TTC549 (cell line): ENCODE results near the gene NOS1AP.

Source experiments
- FAIRE-seq: peaks from 2 replicates; lab custom pipeline; 2012; peaks lifted over from hg19 to GRCh38; lab: Jason Lieb, UNC

Gene NOS1AP

GRCh38 chr1:162090378-162090777 lies 20.9 kb downstream of the NOS1AP start:
- no peak for FAIRE-seq

DNA sequence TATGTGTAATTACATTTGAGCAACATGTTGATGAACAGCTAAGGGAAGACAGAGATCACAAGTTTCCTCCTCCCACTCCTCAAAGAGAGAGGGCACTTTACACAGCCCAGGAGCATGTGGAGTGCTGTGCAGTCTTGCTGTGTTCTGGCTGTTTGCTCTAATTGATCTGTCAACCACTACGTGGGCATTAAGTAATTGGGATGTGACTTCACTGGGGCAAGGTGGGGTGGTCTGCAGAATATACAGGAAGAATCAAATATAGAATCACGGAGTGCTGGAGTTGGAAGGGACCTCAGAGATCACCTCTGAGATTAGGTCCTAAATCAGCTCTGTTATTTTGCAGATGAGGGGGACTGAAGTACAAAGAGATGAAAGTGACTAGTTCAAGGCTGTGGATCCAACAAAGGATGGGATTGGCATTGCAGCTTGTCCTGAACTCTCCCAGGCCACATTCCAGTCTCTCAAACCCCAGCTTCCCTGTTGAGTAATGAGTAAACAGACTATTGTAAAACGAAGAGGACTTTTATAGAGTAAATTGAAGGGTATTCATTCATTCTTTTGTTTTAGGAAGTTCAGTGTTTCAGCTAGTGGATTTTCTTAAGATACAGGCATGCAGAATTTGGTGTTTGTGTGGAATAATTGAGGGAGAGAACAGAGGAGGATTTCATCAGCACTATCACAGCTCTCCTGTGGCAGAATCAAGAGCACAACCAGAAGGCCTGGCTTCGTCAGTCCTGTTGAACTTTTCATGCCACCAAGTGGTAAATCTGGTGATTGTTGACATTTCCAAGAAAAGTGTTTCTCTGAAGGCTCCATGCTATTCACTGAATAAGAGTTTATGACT lies 22.4 kb downstream of the NOS1AP start:
- FAIRE-seq, result peak; percentile 99

DNA sequence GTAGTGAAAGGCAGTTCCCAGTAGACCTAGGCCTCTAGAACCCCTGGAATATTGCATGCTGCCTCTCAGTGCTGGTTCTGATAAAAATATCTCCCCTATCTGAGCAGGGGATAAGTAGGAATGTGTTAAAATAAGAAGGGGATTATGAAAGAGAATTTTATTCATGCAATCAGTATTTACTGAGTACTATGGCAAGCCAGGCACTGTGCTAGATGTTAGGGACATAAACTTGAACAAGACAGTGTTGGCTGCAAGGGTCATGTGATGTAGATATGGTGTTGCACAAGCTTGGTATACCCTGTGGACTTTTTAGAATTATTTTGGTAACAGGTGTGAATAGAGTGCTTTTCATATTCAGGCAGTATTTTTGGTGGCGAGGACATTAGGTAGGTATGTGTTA lies 23.6 kb downstream of the NOS1AP start:
- FAIRE-seq, result no peak

- FAIRE-seq, result peak; percentile 99
Measured at GRCh38 chr1:162094271-162094670, 24.8 kb downstream of the NOS1AP start.

DNA sequence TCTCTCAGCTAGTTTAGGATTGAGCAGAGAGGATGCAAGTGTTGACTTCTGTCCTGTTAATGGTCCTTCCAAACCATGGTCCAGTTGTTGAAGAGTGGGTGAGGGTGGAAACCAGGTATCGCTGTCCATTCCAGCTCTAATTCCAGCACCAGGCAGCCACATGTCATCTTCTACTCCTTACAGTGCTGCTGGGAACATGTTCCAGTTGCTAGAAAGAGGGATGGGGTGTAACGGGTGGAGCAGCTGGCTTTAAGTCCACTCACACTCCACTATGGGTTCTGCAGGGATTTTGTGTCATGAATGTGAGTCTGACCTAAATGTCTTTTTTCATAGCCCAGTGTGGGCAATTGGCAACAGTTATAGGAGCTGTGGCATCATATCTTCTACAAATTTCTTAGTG lies 25.2 kb downstream of the NOS1AP start:
- no peak for FAIRE-seq

- no peak for FAIRE-seq
Measured at GRCh38 chr1:162107911-162108310, 38.4 kb downstream of the NOS1AP start.

GRCh38 chr1:162108426-162108825 lies 38.9 kb downstream of the NOS1AP start:
- no peak for FAIRE-seq

DNA sequence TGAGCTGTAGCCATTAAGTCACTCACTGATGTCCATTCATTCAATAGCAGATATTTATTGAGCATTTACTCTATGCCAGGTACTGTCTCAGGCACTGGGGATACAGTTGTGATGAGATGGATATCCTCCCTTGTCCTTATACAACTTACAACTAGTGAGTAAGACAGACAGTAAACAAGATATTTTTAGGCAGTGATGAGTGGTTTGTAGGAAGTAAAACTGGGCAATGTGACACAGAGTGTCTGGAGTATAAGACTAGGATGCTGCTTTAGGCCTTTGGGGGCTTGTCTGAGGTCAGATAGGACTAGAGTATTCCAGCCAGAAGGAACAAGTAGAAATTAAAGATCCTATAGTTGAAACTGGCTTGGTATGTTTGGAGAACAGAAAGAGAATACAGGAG lies 41.4 kb downstream of the NOS1AP start:
- FAIRE-seq, result no peak

- FAIRE-seq, result no peak
Measured at GRCh38 chr1:162111572-162111971, 42.1 kb downstream of the NOS1AP start.

DNA sequence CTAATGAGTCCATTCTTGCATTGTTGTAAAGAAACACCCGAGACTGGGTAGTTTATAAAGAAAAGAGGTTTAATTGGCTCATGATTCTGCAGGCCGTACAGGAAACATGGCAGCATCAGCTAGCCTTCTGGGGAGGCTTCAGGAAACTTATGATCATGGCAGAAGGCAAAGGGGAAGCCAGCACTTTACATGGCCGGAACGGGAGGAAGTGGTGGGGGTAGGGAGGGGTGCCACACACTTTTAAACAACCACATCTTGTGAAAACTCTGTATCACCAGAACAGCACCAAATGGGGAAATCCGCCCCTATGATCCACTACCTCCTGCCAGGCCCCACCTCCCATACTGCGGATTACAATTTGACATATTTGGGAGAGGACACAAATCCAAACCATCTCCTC lies 43.9 kb downstream of the NOS1AP start:
- FAIRE-seq, result no peak

GRCh38 chr1:162117039-162117774 lies 47.7 kb downstream of the NOS1AP start:
- no peak for FAIRE-seq

GRCh38 chr1:162118063-162118462 lies 48.6 kb downstream of the NOS1AP start:
- FAIRE-seq, result no peak

GRCh38 chr1:162128693-162129356 lies 59.3 kb downstream of the NOS1AP start:
- FAIRE-seq, result no peak

DNA sequence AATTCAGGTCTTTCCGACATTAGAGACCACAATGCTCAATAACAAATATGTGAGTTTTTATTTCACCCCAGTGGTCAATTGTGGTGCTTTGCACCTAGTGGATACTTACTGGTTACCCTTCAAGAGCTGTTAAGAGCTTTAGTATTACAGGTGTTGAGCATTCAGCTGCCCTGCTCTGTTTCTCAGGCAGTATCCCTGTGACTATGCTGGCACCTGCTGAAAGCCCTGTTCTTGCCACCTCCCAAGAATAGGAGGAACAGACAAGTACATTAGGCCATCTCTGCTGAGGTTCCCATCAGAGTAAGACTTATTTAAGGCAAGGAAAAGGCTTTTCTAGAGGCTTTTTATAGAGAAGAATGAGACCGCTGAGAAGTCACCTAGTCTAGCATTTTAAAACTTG lies 60.8 kb downstream of the NOS1AP start:
- FAIRE-seq, result no peak

DNA sequence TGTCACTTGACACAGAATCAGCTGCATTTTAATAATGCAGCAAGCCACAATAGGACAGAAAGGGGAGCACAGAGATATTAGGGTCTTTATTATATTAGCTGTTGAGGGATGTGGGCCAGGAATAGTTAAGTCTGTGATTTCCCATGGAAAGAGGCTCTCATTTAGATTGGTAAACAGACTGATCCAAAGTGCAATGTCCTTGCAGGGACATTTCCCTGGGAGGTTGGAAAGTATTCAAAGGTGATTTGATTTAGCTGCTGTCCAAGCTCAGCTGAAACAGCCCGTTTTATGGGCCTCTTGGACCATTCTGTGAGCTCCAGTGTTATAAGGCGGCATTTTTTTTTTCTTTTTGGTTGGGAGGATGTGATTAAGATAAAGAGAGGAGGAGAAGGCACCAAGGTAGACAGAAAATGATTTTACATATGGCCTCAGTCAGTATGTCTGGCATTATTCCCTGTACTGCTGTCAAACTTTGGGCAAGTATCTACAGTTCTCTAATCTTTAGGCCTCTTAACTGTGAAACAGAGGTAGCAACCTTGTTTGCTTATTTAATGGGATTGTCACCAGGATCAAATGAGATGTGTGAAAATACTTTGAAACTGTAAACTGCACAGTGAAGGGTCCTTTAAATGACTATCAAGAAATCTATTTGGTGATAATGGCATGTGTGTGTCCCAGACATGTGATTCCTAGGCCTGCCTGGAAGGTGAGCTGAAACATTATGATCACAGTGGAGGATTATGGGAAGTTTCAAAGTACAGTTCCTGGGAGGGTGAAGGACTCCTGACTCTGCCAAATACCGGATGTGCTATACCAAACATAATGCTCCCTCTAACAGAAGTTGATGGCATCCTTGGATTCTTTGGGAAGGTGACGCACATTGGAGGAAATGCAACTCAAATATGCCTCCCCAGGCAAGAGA lies 62.2 kb downstream of the NOS1AP start:
- FAIRE-seq, result no peak

GRCh38 chr1:162133566-162133965 lies 64.1 kb downstream of the NOS1AP start:
- FAIRE-seq, result no peak

GRCh38 chr1:162134646-162135045 lies 65.2 kb downstream of the NOS1AP start:
- no peak for FAIRE-seq

DNA sequence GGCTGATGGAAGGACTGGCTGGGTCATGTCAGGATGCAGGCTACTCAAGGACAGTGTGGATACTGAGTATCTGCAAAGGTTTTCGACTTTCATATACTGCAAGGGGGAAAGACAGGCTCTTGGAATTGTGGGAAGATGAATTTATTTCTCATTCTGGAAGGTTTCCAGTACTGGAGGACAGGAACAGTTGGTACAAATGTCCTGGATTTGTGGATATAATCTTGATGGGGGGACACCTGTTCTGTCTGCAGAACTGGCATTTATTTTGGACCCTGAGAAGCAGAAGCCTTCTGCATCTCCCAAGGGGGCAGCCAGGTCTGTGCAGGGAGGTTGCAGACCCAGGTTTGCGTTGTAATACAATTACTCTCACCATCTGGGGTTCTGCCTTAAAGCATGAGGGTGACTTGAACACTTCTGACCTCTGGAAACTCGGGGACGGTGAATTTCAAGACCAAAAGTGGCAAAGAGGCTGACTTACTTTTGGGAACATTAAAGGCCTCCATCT lies 65.8 kb downstream of the NOS1AP start:
- FAIRE-seq, result no peak

DNA sequence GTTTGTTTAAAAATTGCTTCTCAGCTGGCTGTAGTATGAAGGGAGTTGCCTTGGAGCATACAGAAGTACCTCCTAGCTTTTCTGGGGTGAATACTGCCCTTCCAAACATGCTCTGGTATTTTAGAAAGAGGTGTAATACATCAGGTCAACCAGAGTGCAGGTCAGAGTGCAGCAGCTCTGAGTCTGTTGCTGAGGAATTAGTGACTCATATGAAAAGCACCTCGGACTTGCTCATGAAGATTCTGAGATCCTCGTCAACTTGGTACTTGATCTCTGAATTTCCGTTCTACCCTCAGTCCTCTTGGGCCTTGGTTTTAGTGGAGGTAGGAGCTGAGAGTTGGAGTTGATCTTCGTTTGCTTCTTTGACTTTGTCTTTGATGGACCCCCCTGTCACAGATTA lies 67.3 kb downstream of the NOS1AP start:
- FAIRE-seq, result no peak

- FAIRE-seq, result no peak
Measured at GRCh38 chr1:162137179-162137960, 67.9 kb downstream of the NOS1AP start.

GRCh38 chr1:162138112-162138511 lies 68.6 kb downstream of the NOS1AP start:
- no peak for FAIRE-seq
